HCT116 (cell line): ENCODE data around the gene VPS37B. TPM values are rescaled to one million over a fixed set of nuclear protein-coding genes. Genes with fewer than 3 reads are reported as not detected.
"Not testable (repeated sequence)": the region's sequence is repeated elsewhere in the genome, so short reads cannot be mapped to it uniquely, and the experiment has no call there.

ENCODE experiments used
- ATAC-seq: fragments of 200-7000 bp; cut with Tn5 transposase; 2 replicates; pipeline ENCODE4 v1.9.1; 2020; ENCODE audit warnings: mild to moderate bottlenecking, moderate library complexity
- BruUV-seq: library from RNA; stranded (reverse); fragments of 400-500 nt; replicated peaks from 2 replicates; lab custom pipeline; 2021; lab: Mats Ljungman, UMichigan
- CTCF ChIA-PET: fragments of 300-600 bp; sonication (Branson Sonifier 250); formaldehyde crosslinking; loops from one replicate; lab custom pipeline; 2021; ENCODE audit warnings: antibody characterized with exemption; lab: Charles Lee
- POLR2A ChIA-PET: fragments of 300-600, 350-600 bp; sonication (Branson Sonifier 250); formaldehyde crosslinking; loops from one replicate; lab custom pipeline; 2021; ENCODE audit warnings: antibody characterized with exemption; lab: Charles Lee
- RAD21 ChIA-PET, 2 experiments: fragments of 300-600 bp; sonication (Branson Sonifier 250); formaldehyde crosslinking; loops; one replicate each; lab custom pipeline; 2023; ENCODE audit warnings: low total read pairs in 2 of 2; ENCODE audit not compliant: uncharacterized antibody in 2 of 2, unreplicated experiment in 2 of 2, low non-redundant PET in 1 of 2; lab: Charles Lee
- DNase-seq: peaks from one replicate; pipeline ENCODE4 v3.0.0-alpha.2; 2010; ENCODE audit warnings: low read depth, low spot score
- H2AFZ ChIP-seq: fragments of 200-600 bp; shearing (Covaris generic), sonication (generic); 2 replicates; pipeline ENCODE4 v1.6.1; 2017; ENCODE audit warnings: low read depth, mixed run types, mixed read lengths, antibody characterized with exemption, low read length; ENCODE audit not compliant: poor library complexity, severe bottlenecking
- H3K27ac ChIP-seq: 2 replicates; pipeline ENCODE4 v1.5.1; 2012; ENCODE audit warnings: low read depth, low read length
- H3K27me3 ChIP-seq: fragments of 200-600 bp; sonication (generic); 2 replicates; pipeline ENCODE4 v1.6.1; 2016; ENCODE audit warnings: mixed run types, low read length, mixed read lengths; ENCODE audit not compliant: insufficient read depth
- H3K36me3 ChIP-seq, 2 experiments: fragments of 200-500 bp in 1 of 2; fragments of 200-600 bp in 1 of 2; sonication (Bioruptor generic) in 1 of 2; sonication (generic) in 1 of 2; 2 replicates each; pipeline versions ENCODE4 v1.5.1 to v1.6.1; 2014 to 2016; ENCODE audit warnings: low read length in 2 of 2, inconsistent platforms in 1 of 2, mixed read lengths in 1 of 2, mixed run types in 1 of 2; ENCODE audit not compliant: insufficient read depth in 2 of 2, control insufficient read depth in 1 of 2
- H3K4me1 ChIP-seq, 2 experiments: fragments of 200-600 bp in 1 of 2; sonication (generic) in 1 of 2; 2 replicates each; pipeline versions ENCODE4 v1.5.1 to v1.6.1; 2012 to 2017; ENCODE audit warnings: low read length in 2 of 2, inconsistent platforms in 1 of 2, mild to moderate bottlenecking in 1 of 2, mixed read lengths in 1 of 2, mixed run types in 1 of 2, moderate library complexity in 1 of 2; ENCODE audit not compliant: insufficient read depth in 2 of 2, control insufficient read depth in 1 of 2
- H3K4me2 ChIP-seq: fragments of 200-600 bp; sonication (generic); 2 replicates; pipeline ENCODE4 v1.6.1; 2017; ENCODE audit warnings: mixed run types, low read length, mixed read lengths
- H3K4me3 ChIP-seq, 2 experiments: fragments of 200-600 bp in 1 of 2; sonication (generic) in 1 of 2; replicated peaks in 1 of 2; 2 replicates each; pipeline ENCODE4 v1.5.1; 2011 to 2016; ENCODE audit warnings: low read length in 2 of 2, control low read depth in 1 of 2, low read depth in 1 of 2, mild to moderate bottlenecking in 1 of 2, mixed read lengths in 1 of 2, mixed run types in 1 of 2
- H3K79me2 ChIP-seq: fragments of 200-600 bp; sonication (generic); 2 replicates; pipeline ENCODE4 v1.6.1; 2017; ENCODE audit warnings: mild to moderate bottlenecking, mixed run types, low read length, moderate library complexity, mixed read lengths; ENCODE audit not compliant: insufficient read depth
- H3K9ac ChIP-seq: fragments of 200-600 bp; sonication (generic); 2 replicates; pipeline ENCODE4 v1.6.1; 2016; ENCODE audit warnings: low read length, mixed read lengths
- H3K9me2 ChIP-seq: fragments of 200-600 bp; sonication (generic), shearing (Covaris generic); 2 replicates; pipeline ENCODE4 v1.6.1; 2017; ENCODE audit warnings: mixed run types, mild to moderate bottlenecking, moderate library complexity; ENCODE audit not compliant: insufficient read depth
- H3K9me3 ChIP-seq, 2 experiments: fragments of 200-500 bp in 1 of 2; fragments of 200-600 bp in 1 of 2; sonication (Bioruptor generic) in 1 of 2; sonication (generic) in 1 of 2; 2 replicates each; pipeline ENCODE4 v1.6.1; 2014 to 2017; ENCODE audit warnings: low read length in 2 of 2, mixed read lengths in 2 of 2, inconsistent platforms in 1 of 2, low read depth in 1 of 2, mild to moderate bottlenecking in 1 of 2, mixed run types in 1 of 2, moderate library complexity in 1 of 2; ENCODE audit not compliant: control insufficient read depth in 1 of 2, insufficient read depth in 1 of 2
- H4K20me1 ChIP-seq: fragments of 200-600 bp; sonication (generic), shearing (Covaris generic); 2 replicates; pipeline ENCODE4 v1.6.1; 2017; ENCODE audit warnings: mixed run types, mild to moderate bottlenecking, moderate library complexity; ENCODE audit not compliant: insufficient read depth
- CBX3 ChIP-seq: IDR thresholded peaks from 2 replicates; pipeline ENCODE4 v1.6.1; 2012; ENCODE audit warnings: low read depth
- CEBPB ChIP-seq: IDR thresholded peaks from 2 replicates; pipeline ENCODE4 v1.6.1; 2012; ENCODE audit warnings: low read depth
- CTCF ChIP-seq, 3 experiments: fragments of 200-600 bp in 1 of 3; sonication (generic) in 1 of 3; IDR thresholded peaks in 2 of 3; conservative IDR thresholded peaks in 1 of 3; 2 replicates each; pipeline ENCODE4 v1.5.1; 2012 to 2017; ENCODE audit warnings: low read depth in 2 of 3, low read length in 2 of 3, antibody characterized with exemption in 1 of 3, borderline replicate concordance in 1 of 3, control low read depth in 1 of 3, mild to moderate bottlenecking in 1 of 3, mixed read lengths in 1 of 3, mixed run types in 1 of 3, moderate library complexity in 1 of 3; ENCODE audit not compliant: insufficient read depth in 1 of 3
- EZH2phosphoT487 ChIP-seq: fragments of 200-600 bp; IDR thresholded peaks from 2 replicates; pipeline ENCODE4 v1.6.1; 2018; ENCODE audit warnings: antibody characterized with exemption, borderline replicate concordance
- JUND ChIP-seq: IDR thresholded peaks from 2 replicates; pipeline ENCODE4 v1.6.1; 2012
- POLR2AphosphoS5 ChIP-seq: IDR thresholded peaks from 2 replicates; pipeline ENCODE4 v1.6.1; 2011; ENCODE audit warnings: mild to moderate bottlenecking, low read depth, low read length, moderate library complexity
- RAD21 ChIP-seq: IDR thresholded peaks from 2 replicates; pipeline ENCODE4 v1.6.1; 2012; ENCODE audit warnings: low read depth, mild to moderate bottlenecking
- SIN3A ChIP-seq: IDR thresholded peaks from 2 replicates; pipeline ENCODE4 v1.6.1; 2012; ENCODE audit warnings: low read depth
- SP1 ChIP-seq: IDR thresholded peaks from 2 replicates; pipeline ENCODE4 v1.6.1; 2012; ENCODE audit warnings: low read depth
- TCF7L2 ChIP-seq: IDR thresholded peaks from 2 replicates; pipeline ENCODE4 v1.7.0; 2011; ENCODE audit warnings: borderline replicate concordance, inconsistent platforms; ENCODE audit not compliant: insufficient read depth, insufficient read length; ENCODE audit errors: extremely low read depth
- ZNF274 ChIP-seq: fragments of 200-500 bp; sonication (Bioruptor generic); IDR thresholded peaks from 2 replicates; pipeline ENCODE4 v1.6.1; 2014; ENCODE audit warnings: mild to moderate bottlenecking, low read depth, low read length, inconsistent platforms
- intact Hi-C: fragments of 100-400 bp; cut with micrococcal nuclease; formaldehyde crosslinking; loops from 2 replicates; pipeline ENCODE4 v1.10.0; 2022
- total RNA-seq: library from RNA; stranded (reverse); gene quantifications from one replicate; pipeline ENCODE4 v1.2.1, GENCODE V29; 2021; ENCODE audit not compliant: unreplicated experiment
- TF ChIP-seq, protein P1 (sequence below): IDR thresholded peaks from 2 replicates; pipeline ENCODE4 v1.6.1; 2011; ENCODE audit warnings: mild to moderate bottlenecking, low read length, moderate library complexity; ENCODE audit not compliant: insufficient replicate concordance; ENCODE audit errors: extremely low read depth
- TF ChIP-seq, protein P2 (sequence below): IDR thresholded peaks from 2 replicates; pipeline ENCODE4 v1.6.1; 2012; ENCODE audit warnings: low read depth

VPS37B gene
- total RNA-seq, 1 experiment from 2014 or later = 55.0 TPM

DNA sequence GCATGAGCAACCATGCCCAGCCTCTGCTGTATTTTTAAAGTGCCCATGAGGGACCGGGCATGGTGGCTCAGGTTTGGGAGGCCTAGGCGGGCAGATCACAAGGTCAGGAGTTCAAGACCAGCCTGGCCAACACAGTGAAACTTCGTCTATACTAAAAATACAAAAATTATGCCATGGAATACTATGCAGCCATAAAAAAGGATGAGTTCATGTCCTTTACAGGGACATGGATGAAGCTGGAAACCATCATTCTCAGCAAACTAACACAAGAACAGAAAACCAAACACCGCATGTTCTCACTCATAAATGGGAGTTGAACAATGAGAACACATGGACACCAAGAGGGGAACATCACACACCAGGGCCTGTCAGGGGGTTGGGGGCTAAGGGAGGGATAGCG is 9.3 kb upstream of the VPS37B start:
- H4K20me1 ChIP-seq, CTCF ChIA-PET, H3K36me3 ChIP-seq, BruUV-seq, H3K4me2 ChIP-seq, H3K9me3 ChIP-seq, H3K27ac ChIP-seq, intact Hi-C loops, H3K27me3 ChIP-seq, H3K9me2 ChIP-seq, DNase-seq, H2AFZ ChIP-seq, H3K9ac ChIP-seq, H3K4me3 ChIP-seq, POLR2A ChIA-PET, H3K79me2 ChIP-seq, ATAC-seq, RAD21 ChIA-PET: not testable (repeated sequence)
- peaks cover 11 to 16% of the 10 kb centered on the region in 2 experiments for H3K4me1 ChIP-seq

GRCh38 chr12:122903693-122904034 is 7.7 kb upstream of the VPS37B start:
- Histone ChIP-seq H4K20me1 (no peaks in the 10 kb centered on the region), H3K4me1 (peaks cover 0 to 8% of the 10 kb centered on the region in 2 experiments; a peak in 3 of 4 replicates), H2AFZ (no peak overlapping the region), H3K36me3 (no peaks in the 10 kb centered on the region), H3K27me3 (no peaks in the 10 kb centered on the region), H3K79me2 (no peaks in the 10 kb centered on the region), H3K4me3 (no peak overlapping the region), H3K9ac (no peak overlapping the region), H3K9me3 (no peaks in the 10 kb centered on the region), H3K4me2 (no peak overlapping the region), H3K27ac (no peak overlapping the region), H3K9me2 (no peaks in the 10 kb centered on the region)
- ATAC-seq (no peak), DNase-seq (no peak)
- intact Hi-C loops = no loop called here
- CTCF ChIA-PET = interaction anchor here (1.5 kb wide), 1 partner anchor 12 kb away, joined by 3 read pairs; no protein-coding TSS in a partner anchor
- POLR2A ChIA-PET = no interaction called here
- BruUV-seq = no TSS peak
- RAD21 ChIA-PET = no interaction called here
- no peak for TF ChIP-seq CEBPB
- TF ChIP-seq, protein P1, sequence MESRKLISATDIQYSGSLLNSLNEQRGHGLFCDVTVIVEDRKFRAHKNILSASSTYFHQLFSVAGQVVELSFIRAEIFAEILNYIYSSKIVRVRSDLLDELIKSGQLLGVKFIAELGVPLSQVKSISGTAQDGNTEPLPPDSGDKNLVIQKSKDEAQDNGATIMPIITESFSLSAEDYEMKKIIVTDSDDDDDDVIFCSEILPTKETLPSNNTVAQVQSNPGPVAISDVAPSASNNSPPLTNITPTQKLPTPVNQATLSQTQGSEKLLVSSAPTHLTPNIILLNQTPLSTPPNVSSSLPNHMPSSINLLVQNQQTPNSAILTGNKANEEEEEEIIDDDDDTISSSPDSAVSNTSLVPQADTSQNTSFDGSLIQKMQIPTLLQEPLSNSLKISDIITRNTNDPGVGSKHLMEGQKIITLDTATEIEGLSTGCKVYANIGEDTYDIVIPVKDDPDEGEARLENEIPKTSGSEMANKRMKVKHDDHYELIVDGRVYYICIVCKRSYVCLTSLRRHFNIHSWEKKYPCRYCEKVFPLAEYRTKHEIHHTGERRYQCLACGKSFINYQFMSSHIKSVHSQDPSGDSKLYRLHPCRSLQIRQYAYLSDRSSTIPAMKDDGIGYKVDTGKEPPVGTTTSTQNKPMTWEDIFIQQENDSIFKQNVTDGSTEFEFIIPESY = no peak
- no peak for TF ChIP-seq TCF7L2
- TF ChIP-seq RAD21 = no peak
- no peak for TF ChIP-seq SIN3A
- no peak for TF ChIP-seq CTCF (IDR thresholded peaks at IDR 0.05 in 2 of 3, conservative IDR thresholded peaks at IDR 0.05 in 1 of 3; ENCODE audit: borderline replicate concordance in 1 of 3, insufficient read depth in 1 of 3, low read depth in 2 of 3, low read length in 2 of 3)
- TF ChIP-seq EZH2phosphoT487 = no peak
- no peak for TF ChIP-seq CBX3
- TF ChIP-seq ZNF274 = no peak
- TF ChIP-seq SP1 = no peak
- TF ChIP-seq POLR2AphosphoS5 = no peak
- TF ChIP-seq, protein P2, sequence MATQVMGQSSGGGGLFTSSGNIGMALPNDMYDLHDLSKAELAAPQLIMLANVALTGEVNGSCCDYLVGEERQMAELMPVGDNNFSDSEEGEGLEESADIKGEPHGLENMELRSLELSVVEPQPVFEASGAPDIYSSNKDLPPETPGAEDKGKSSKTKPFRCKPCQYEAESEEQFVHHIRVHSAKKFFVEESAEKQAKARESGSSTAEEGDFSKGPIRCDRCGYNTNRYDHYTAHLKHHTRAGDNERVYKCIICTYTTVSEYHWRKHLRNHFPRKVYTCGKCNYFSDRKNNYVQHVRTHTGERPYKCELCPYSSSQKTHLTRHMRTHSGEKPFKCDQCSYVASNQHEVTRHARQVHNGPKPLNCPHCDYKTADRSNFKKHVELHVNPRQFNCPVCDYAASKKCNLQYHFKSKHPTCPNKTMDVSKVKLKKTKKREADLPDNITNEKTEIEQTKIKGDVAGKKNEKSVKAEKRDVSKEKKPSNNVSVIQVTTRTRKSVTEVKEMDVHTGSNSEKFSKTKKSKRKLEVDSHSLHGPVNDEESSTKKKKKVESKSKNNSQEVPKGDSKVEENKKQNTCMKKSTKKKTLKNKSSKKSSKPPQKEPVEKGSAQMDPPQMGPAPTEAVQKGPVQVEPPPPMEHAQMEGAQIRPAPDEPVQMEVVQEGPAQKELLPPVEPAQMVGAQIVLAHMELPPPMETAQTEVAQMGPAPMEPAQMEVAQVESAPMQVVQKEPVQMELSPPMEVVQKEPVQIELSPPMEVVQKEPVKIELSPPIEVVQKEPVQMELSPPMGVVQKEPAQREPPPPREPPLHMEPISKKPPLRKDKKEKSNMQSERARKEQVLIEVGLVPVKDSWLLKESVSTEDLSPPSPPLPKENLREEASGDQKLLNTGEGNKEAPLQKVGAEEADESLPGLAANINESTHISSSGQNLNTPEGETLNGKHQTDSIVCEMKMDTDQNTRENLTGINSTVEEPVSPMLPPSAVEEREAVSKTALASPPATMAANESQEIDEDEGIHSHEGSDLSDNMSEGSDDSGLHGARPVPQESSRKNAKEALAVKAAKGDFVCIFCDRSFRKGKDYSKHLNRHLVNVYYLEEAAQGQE = no peak
- no peak for TF ChIP-seq JUND
